H9 (cell line): ENCODE results near the gene NPHP1. TPM values are rescaled to one million over a fixed set of nuclear protein-coding genes. Genes with fewer than 3 reads are reported as not detected.
A peak's percentile ranks its signal among the peaks of the same experiment; 100 is the strongest.

Source experiments
- DNase-seq: peaks from one replicate; pipeline ENCODE4 v3.0.0-alpha.2; 2017
- H2AFZ ChIP-seq: one replicate; pipeline ENCODE4 v1.6.1; 2013; ENCODE audit warnings: mild to moderate bottlenecking, low read length, control low read depth, moderate library complexity
- H2AK5ac ChIP-seq: 2 replicates; pipeline ENCODE4 v1.6.1; 2013; ENCODE audit warnings: low read length, control low read depth, mixed read lengths; ENCODE audit not compliant: insufficient read length
- H2BK120ac ChIP-seq: one replicate; pipeline ENCODE4 v1.6.1; 2013; ENCODE audit warnings: low read depth, mild to moderate bottlenecking, low read length, control low read depth, inconsistent platforms; ENCODE audit not compliant: poor library complexity, severe bottlenecking
- H2BK12ac ChIP-seq: 2 replicates; pipeline ENCODE4 v1.6.1; 2013; ENCODE audit warnings: low read length, control low read depth, mixed read lengths, low read depth; ENCODE audit not compliant: insufficient read length
- H2BK15ac ChIP-seq: 2 replicates; pipeline ENCODE4 v1.6.1; 2013; ENCODE audit warnings: low read depth, low read length, control low read depth
- H2BK20ac ChIP-seq: one replicate; pipeline ENCODE4 v1.6.1; 2013; ENCODE audit warnings: low read depth, mild to moderate bottlenecking, low read length, control low read depth, inconsistent platforms; ENCODE audit not compliant: poor library complexity, severe bottlenecking
- H2BK5ac ChIP-seq: 2 replicates; pipeline ENCODE4 v1.6.1; 2013; ENCODE audit warnings: low read length, control low read depth, mixed read lengths; ENCODE audit not compliant: insufficient read length
- H3K14ac ChIP-seq: 2 replicates; pipeline ENCODE4 v1.6.1; 2013; ENCODE audit warnings: low read length, control low read depth; ENCODE audit not compliant: insufficient read depth
- H3K18ac ChIP-seq: 2 replicates; pipeline ENCODE4 v1.6.1; 2013; ENCODE audit warnings: low read depth, mild to moderate bottlenecking, mixed read lengths, low read length, control low read depth; ENCODE audit not compliant: insufficient read length
- H3K23ac ChIP-seq: 2 replicates; pipeline ENCODE4 v1.6.1; 2013; ENCODE audit warnings: low read length, control low read depth, mixed read lengths, low read depth; ENCODE audit not compliant: insufficient read length
- H3K23me2 ChIP-seq: 2 replicates; pipeline ENCODE4 v1.6.1; 2013; ENCODE audit warnings: low read depth, mild to moderate bottlenecking, mixed read lengths, low read length, control low read depth; ENCODE audit not compliant: insufficient read length, poor library complexity, severe bottlenecking
- H3K27ac ChIP-seq: 2 replicates; pipeline ENCODE4 v1.5.1; 2013; ENCODE audit warnings: low read length, control low read depth, mixed read lengths, low read depth; ENCODE audit not compliant: insufficient read length
- H3K27me3 ChIP-seq: 2 replicates; pipeline ENCODE4 v1.6.1; 2013; ENCODE audit warnings: low read length, control low read depth, inconsistent platforms; ENCODE audit not compliant: insufficient read depth
- H3K4ac ChIP-seq: 2 replicates; pipeline ENCODE4 v1.6.1; 2013; ENCODE audit warnings: low read depth, mild to moderate bottlenecking, control low read depth, inconsistent platforms, low read length, moderate library complexity
- H3K4me1 ChIP-seq: 2 replicates; pipeline ENCODE4 v1.6.1; 2013; ENCODE audit warnings: low read length, control low read depth, inconsistent platforms; ENCODE audit not compliant: insufficient read depth
- H3K4me2 ChIP-seq: 2 replicates; pipeline ENCODE4 v1.6.1; 2013; ENCODE audit warnings: low read length, control low read depth, mixed read lengths; ENCODE audit not compliant: insufficient read length, insufficient read depth
- H3K56ac ChIP-seq: 2 replicates; pipeline ENCODE4 v1.6.1; 2013; ENCODE audit warnings: low read depth, mild to moderate bottlenecking, mixed read lengths, low read length, control low read depth; ENCODE audit not compliant: insufficient read length
- H3K79me1 ChIP-seq: 2 replicates; pipeline ENCODE4 v1.6.1; 2013; ENCODE audit warnings: low read depth, mild to moderate bottlenecking, moderate library complexity, low read length, control low read depth, inconsistent platforms; ENCODE audit not compliant: insufficient read depth, poor library complexity, severe bottlenecking
- H3K79me2 ChIP-seq: 2 replicates; pipeline ENCODE4 v1.6.1; 2013; ENCODE audit warnings: low read length, control low read depth, inconsistent platforms; ENCODE audit not compliant: insufficient read depth
- H3K9ac ChIP-seq: 2 replicates; pipeline ENCODE4 v1.6.1; 2013; ENCODE audit warnings: low read length, control low read depth, mixed read lengths; ENCODE audit not compliant: insufficient read length; ENCODE audit errors: extremely low read depth
- H3K9me3 ChIP-seq: one replicate; pipeline ENCODE4 v1.6.1; 2013; ENCODE audit warnings: low read depth, low read length, inconsistent platforms; ENCODE audit not compliant: control insufficient read depth
- H3T11ph ChIP-seq: one replicate; pipeline ENCODE4 v1.6.1; 2013; ENCODE audit warnings: mild to moderate bottlenecking, low read length, control low read depth, inconsistent platforms
- H4K20me1 ChIP-seq: one replicate; pipeline ENCODE4 v1.6.1; 2013; ENCODE audit not compliant: control insufficient read depth, insufficient read length, insufficient read depth
- H4K5ac ChIP-seq: 2 replicates; pipeline ENCODE4 v1.6.1; 2013; ENCODE audit warnings: low read depth, mild to moderate bottlenecking, mixed read lengths, low read length, control low read depth; ENCODE audit not compliant: insufficient read length
- H4K8ac ChIP-seq: replicated peaks from 2 replicates; pipeline ENCODE4 v1.6.1; 2013; ENCODE audit warnings: low read length, control low read depth, mixed read lengths, low read depth; ENCODE audit not compliant: insufficient read length
- H4K91ac ChIP-seq: 2 replicates; pipeline ENCODE4 v1.6.1; 2013; ENCODE audit warnings: low read depth, mild to moderate bottlenecking, moderate library complexity, mixed read lengths, low read length, control low read depth; ENCODE audit not compliant: insufficient read length
- H3K27ac Mint-ChIP-seq, 3 experiments: 2 replicates in 2 of 3; 3 replicates in 1 of 3; pipeline ENCODE4 v1.8.0; 2020 to 2021; ENCODE audit warnings: mixed read lengths in 3 of 3, mild to moderate bottlenecking in 1 of 3, moderate library complexity in 1 of 3
- H3K27me3 Mint-ChIP-seq: 2 replicates; pipeline ENCODE4 v1.8.0; 2021; ENCODE audit warnings: low read depth, mild to moderate bottlenecking, moderate library complexity, mixed read lengths
- H3K36me3 Mint-ChIP-seq, 3 experiments: 2 replicates in 2 of 3; 3 replicates in 1 of 3; pipeline ENCODE4 v1.8.0; 2020 to 2021; ENCODE audit warnings: low read depth in 3 of 3, mixed read lengths in 3 of 3; ENCODE audit not compliant: insufficient read depth in 1 of 3
- H3K4me1 Mint-ChIP-seq, 2 experiments: 2 replicates each; pipeline ENCODE4 v1.8.0; 2020; ENCODE audit warnings: mixed read lengths in 2 of 2
- H3K4me3 Mint-ChIP-seq, 2 experiments: 2 replicates in 1 of 2; 3 replicates in 1 of 2; pipeline ENCODE4 v1.8.0; 2020 to 2021; ENCODE audit warnings: mild to moderate bottlenecking in 2 of 2, mixed read lengths in 2 of 2, moderate library complexity in 1 of 2
- H3K9me3 Mint-ChIP-seq, 2 experiments: 2 replicates in 1 of 2; 3 replicates in 1 of 2; pipeline ENCODE4 v1.8.0; 2020; ENCODE audit warnings: mild to moderate bottlenecking in 2 of 2, mixed read lengths in 2 of 2, moderate library complexity in 1 of 2
- WGBS: extraction: QIAGEN DNeasy Blood & Tissue Kit; methylation state at CpG from one replicate; pipeline ENCODE4 v1.1.7; 2013; ENCODE audit warnings: missing lambda C conversion rate, low lambda C conversion rate, mixed read lengths; ENCODE audit not compliant: insufficient read length; ENCODE audit errors: extremely low coverage; 5-methylcytosine and 5-hydroxymethylcytosine counted together
- total RNA-seq: library from RNA; stranded (reverse); gene quantifications from 2 replicates; pipeline ENCODE4 v1.2.1, GENCODE V29; 2021
- TF ChIP-seq, protein P1 (sequence below): fragments of 200-600 bp; sonication (generic); conservative IDR thresholded peaks from 3 replicates; pipeline ENCODE4 v1.8.0; 2021; ENCODE audit warnings: antibody characterized with exemption, mild to moderate bottlenecking

The NPHP1 gene
- total RNA-seq, 1 experiment from 2014 or later = 2.1 TPM

DNA sequence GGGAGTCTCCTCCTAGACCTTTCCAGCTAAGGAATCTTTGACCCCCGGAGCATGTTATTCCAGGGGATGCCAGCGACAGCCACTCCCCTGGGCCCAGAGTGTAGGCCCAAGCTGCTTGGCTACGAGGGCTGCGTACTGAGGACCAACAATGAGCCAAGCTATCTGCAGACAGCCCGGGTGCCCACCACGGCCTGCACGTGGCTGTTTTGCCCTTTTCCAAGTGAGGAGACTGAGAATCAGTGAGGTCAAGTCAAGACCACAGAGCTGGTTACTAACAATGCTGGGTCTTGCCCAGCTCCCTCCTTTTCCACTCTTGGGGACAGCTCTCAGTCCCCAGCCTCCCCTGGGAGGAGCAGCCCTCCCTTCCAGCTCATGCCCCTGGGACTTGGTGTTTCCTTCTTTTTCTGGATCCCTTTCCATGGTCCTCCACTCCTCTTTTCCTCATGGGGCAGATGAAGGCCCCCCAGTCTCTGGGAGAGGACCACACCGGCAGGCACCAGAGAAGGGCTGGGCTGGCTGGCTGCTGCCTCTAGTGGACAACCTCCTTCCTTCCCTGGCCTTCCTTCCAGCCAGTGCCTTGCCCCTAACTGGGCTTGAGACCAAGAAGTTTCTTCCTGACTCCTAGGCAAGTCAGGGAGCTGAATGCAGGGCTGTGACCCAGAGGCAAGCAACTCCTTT is 88.6 kb downstream of the NPHP1 start:
- Histone ChIP-seq H2AK5ac (no peak overlapping the region), H3K9me3 (no peaks in the 10 kb centered on the region), H3K23ac (no peak overlapping the region), H3K9ac (no peak overlapping the region), H2BK120ac (no peak overlapping the region), H4K8ac (no peak overlapping the region), H3K18ac (no peak overlapping the region), H3K23me2 (peaks cover 9% of the 10 kb centered on the region), H3K4me1 (peaks cover 3% of the 10 kb centered on the region; the same call in 1 of the 2 replicates), H4K20me1 (no peaks in the 10 kb centered on the region), H3K14ac (no peak overlapping the region), H3K4me2 (peak overlapping the region; percentile 51), H3K4ac (no peak overlapping the region), H2BK15ac (no peak overlapping the region), H2BK20ac (no peak overlapping the region), H3K56ac (no peak overlapping the region), H3T11ph (no peak overlapping the region), H2BK12ac (no peak overlapping the region), H3K79me2 (no peaks in the 10 kb centered on the region), H3K27me3 (peaks cover 8% of the 10 kb centered on the region; the same call in 1 of the 2 replicates), H2BK5ac (no peak overlapping the region), H2AFZ (no peak overlapping the region), H3K27ac (no peak overlapping the region), H4K91ac (no peak overlapping the region), H4K5ac (no peak overlapping the region), H3K79me1 (no peaks in the 10 kb centered on the region)
- H3K27ac Mint-ChIP-seq = no peak overlapping the region
- H3K27me3 Mint-ChIP-seq = peaks cover 86% of the 10 kb centered on the region
- H3K4me1 Mint-ChIP-seq = peaks cover 10 to 15% of the 10 kb centered on the region in 2 experiments
- peak; percentile 71 for DNase-seq
- no CpG with 5 or more reads among the region's 8 CpGs for WGBS
- H3K36me3 Mint-ChIP-seq = no peaks in the 10 kb centered on the region; a peak in 1 of 7 replicates
- H3K4me3 Mint-ChIP-seq = peak overlapping the region; percentile 53 to 76
- TF ChIP-seq, protein P1, sequence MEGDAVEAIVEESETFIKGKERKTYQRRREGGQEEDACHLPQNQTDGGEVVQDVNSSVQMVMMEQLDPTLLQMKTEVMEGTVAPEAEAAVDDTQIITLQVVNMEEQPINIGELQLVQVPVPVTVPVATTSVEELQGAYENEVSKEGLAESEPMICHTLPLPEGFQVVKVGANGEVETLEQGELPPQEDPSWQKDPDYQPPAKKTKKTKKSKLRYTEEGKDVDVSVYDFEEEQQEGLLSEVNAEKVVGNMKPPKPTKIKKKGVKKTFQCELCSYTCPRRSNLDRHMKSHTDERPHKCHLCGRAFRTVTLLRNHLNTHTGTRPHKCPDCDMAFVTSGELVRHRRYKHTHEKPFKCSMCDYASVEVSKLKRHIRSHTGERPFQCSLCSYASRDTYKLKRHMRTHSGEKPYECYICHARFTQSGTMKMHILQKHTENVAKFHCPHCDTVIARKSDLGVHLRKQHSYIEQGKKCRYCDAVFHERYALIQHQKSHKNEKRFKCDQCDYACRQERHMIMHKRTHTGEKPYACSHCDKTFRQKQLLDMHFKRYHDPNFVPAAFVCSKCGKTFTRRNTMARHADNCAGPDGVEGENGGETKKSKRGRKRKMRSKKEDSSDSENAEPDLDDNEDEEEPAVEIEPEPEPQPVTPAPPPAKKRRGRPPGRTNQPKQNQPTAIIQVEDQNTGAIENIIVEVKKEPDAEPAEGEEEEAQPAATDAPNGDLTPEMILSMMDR = peak; percentile 70
- H3K9me3 Mint-ChIP-seq = peaks cover 0 to 2% of the 10 kb centered on the region in 2 experiments; a peak in 1 of 5 replicates
